ENCODE data around the gene ABCA1. TPM values are rescaled to one million over a fixed set of nuclear protein-coding genes. Genes with fewer than 3 reads are reported as not detected.
A peak's percentile ranks its signal among the peaks of the same experiment; 100 is the strongest.

Gene ABCA1
- total RNA-seq, 6 donors from 2014 or later = 27.6 to 194 (median 47.0) TPM

DNA sequence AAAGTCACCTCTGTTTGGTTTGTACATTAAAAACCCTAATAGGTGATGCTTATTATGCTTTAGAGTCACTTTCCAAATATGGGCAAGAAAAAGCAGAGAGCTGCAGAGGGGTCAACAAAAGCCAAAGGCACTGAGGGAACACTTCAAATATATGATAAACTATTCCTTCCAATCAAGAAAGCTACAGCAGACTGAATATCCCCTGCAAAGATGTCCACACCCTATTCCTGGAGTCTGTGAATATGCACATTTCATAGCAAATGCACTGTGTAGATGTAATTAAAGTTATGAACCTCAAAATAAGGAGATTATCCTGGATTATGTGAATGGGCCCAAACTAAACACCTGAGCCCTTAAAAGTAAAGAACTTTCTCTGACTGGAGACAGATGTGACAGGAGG is 74.3 kb downstream of the ABCA1 start:
- no peak overlapping the region for H3K4me3 ChIP-seq
- H3K9me3 ChIP-seq = no peaks in the 10 kb centered on the region
- no peak for DNase-seq
- H3K36me3 ChIP-seq = peaks cover 0 to 18% (median 4%) of the 10 kb centered on the region in 4 donors
- peak overlapping the region in 1 of 4 donors; percentile 6 for H3K27ac ChIP-seq
- TF ChIP-seq, protein P1, sequence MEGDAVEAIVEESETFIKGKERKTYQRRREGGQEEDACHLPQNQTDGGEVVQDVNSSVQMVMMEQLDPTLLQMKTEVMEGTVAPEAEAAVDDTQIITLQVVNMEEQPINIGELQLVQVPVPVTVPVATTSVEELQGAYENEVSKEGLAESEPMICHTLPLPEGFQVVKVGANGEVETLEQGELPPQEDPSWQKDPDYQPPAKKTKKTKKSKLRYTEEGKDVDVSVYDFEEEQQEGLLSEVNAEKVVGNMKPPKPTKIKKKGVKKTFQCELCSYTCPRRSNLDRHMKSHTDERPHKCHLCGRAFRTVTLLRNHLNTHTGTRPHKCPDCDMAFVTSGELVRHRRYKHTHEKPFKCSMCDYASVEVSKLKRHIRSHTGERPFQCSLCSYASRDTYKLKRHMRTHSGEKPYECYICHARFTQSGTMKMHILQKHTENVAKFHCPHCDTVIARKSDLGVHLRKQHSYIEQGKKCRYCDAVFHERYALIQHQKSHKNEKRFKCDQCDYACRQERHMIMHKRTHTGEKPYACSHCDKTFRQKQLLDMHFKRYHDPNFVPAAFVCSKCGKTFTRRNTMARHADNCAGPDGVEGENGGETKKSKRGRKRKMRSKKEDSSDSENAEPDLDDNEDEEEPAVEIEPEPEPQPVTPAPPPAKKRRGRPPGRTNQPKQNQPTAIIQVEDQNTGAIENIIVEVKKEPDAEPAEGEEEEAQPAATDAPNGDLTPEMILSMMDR (IDR thresholded peaks at IDR 0.05) = no peak
- TF ChIP-seq EP300 (IDR thresholded peaks at IDR 0.05) (no peak), POLR2A (IDR thresholded peaks at IDR 0.05) (no peak), POLR2AphosphoS5 (IDR thresholded peaks at IDR 0.05) (no peak)
- no peak for ATAC-seq (ENCODE audit: low FRiP score in 2 of 2)
- H3K4me1 ChIP-seq = peaks cover 12 to 29% (median 14%) of the 10 kb centered on the region in 4 donors
- no peaks in the 10 kb centered on the region for H3K27me3 ChIP-seq

DNA sequence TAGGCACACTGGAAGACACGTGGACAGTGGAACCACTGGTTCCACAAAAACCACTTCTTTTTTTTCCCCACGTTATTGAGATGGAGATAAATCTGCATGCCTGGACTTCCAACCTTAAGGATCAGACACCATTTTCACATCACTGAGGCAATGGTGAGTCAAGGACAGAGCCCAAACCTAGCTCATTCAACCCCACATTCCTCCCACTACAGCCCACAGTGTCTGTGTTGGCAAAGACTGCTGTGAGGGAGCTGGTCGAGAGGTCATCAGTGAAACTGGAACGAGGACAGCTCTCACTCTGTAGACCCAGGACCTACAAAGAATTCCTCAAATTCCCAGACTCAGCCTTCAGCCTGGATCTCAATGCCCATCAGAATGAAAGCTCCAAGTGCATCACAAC is 74.8 kb downstream of the ABCA1 start:
- DNase-seq = no peak
- Histone ChIP-seq H3K27me3 (no peaks in the 10 kb centered on the region), H3K4me1 (peaks cover 12 to 25% (median 13%) of the 10 kb centered on the region in 4 donors), H3K9me3 (no peaks in the 10 kb centered on the region), H3K27ac (no peak overlapping the region), H3K4me3 (no peak overlapping the region), H3K36me3 (peaks cover 0 to 14% (median 3%) of the 10 kb centered on the region in 4 donors)
- WGBS, 2 donors = 69 to 80% methylated on average over 3 to 4 of the region's 4 CpGs
- ATAC-seq (ENCODE audit: low FRiP score in 2 of 2) = no peak
- TF ChIP-seq EP300 (IDR thresholded peaks at IDR 0.05) (no peak), POLR2A (IDR thresholded peaks at IDR 0.05) (no peak), POLR2AphosphoS5 (IDR thresholded peaks at IDR 0.05) (no peak)
- TF ChIP-seq, protein P1 (IDR thresholded peaks at IDR 0.05) = no peak

DNA sequence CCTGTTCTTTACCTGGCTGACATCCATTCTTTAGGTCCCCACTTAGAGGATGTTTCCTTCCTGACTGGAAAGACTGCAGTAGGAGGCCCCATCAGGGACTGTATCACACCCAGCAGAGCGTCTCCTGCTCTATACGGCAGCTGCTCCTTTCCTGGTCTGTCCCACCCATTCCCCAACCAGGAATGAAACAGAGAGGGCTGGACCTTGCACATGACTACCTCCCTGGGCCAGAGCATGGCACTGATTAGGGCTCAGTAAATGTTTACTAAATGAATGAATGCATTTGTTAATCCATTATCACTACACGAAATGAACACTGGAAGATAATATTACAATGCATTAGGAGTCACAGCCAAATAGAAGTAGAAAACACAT is 76.4 kb downstream of the ABCA1 start:
- no peak for DNase-seq
- Histone ChIP-seq H3K4me3 (no peak overlapping the region), H3K27me3 (no peaks in the 10 kb centered on the region), H3K4me1 (peaks cover 5 to 14% (median 13%) of the 10 kb centered on the region in 4 donors), H3K27ac (no peak overlapping the region), H3K9me3 (no peaks in the 10 kb centered on the region), H3K36me3 (peaks cover 0 to 7% (median 0%) of the 10 kb centered on the region in 4 donors)
- 78 to 82% methylated on average over 3 of the region's 3 CpGs for WGBS, 2 donors
- no peak for ATAC-seq (ENCODE audit: low FRiP score in 2 of 2)
- TF ChIP-seq POLR2A (IDR thresholded peaks at IDR 0.05) (no peak), POLR2AphosphoS5 (IDR thresholded peaks at IDR 0.05) (no peak)
- TF ChIP-seq, protein P1 (IDR thresholded peaks at IDR 0.05) = no peak

DNA sequence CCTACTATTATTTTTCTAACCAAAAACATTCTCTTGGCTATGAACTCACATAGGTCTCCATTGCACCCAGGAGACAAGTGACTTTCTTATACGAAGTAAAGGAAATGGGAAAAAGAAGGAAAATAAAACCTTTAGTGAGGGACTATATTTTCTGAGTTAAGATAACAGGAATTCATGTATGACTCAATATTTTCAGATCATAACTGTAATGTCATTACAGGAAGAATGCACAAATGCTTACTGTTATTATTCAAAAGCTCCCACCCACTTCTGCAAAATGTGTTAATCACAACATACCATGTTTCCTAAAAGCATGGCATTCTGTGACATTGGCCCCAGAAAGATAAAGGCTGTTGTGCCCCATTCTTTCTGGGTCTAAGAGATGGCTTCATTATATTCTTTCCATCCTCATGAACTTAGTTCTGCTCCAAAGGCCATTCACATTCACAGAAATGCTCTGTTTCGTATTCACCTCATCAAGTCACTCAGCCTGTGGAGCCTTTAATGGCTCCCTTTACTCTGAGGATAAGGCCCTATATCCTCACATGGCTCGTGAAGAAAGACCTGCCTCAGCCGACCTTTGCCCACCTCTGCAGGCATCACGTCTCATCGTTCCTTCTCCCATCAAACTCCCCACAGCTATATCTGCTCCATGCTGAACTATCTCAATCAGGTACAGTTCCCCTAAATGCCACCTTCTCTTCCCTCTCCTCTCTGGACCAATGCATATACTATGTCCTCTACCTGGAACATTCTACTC is 77.0 kb downstream of the ABCA1 start:
- DNase-seq (no peak), ATAC-seq (ENCODE audit: low FRiP score in 2 of 2) (peak in 1 of 2 donors; percentile 52)
- Histone ChIP-seq H3K9me3 (no peaks in the 10 kb centered on the region), H3K27me3 (no peaks in the 10 kb centered on the region), H3K4me1 (peaks cover 0 to 8% (median 7%) of the 10 kb centered on the region in 4 donors), H3K4me3 (no peak overlapping the region), H3K36me3 (peaks cover 0 to 6% (median 0%) of the 10 kb centered on the region in 4 donors), H3K27ac (no peak overlapping the region)
- TF ChIP-seq EP300 (IDR thresholded peaks at IDR 0.05) (no peak), POLR2AphosphoS5 (IDR thresholded peaks at IDR 0.05) (no peak), POLR2A (IDR thresholded peaks at IDR 0.05) (no peak)
- TF ChIP-seq, protein P1 (IDR thresholded peaks at IDR 0.05) = no peak
- WGBS, 2 donors = 90 to 95% methylated on average over 6 of the region's 6 CpGs

DNA sequence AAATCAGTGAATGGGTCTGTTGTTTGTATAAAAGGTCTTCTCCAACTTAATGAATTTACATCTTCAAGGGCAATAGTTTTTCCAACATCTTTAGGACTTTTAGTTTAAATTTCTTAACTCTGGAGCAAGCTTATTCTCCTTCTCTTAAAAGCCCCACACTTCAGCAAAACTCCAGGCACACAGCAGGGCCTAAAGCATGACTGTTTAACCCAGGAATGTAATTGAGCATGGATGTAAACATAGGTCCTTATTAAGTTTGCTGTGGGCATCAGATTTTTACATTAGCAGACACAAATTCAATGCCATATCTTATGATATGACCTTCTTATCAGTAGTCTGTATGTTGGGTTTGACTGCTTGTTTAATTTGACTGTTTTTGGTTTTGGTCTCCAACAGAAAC is 78.9 kb downstream of the ABCA1 start:
- H3K9me3 ChIP-seq = no peaks in the 10 kb centered on the region
- H3K27ac ChIP-seq = no peak overlapping the region
- no peak overlapping the region for H3K4me3 ChIP-seq
- no peaks in the 10 kb centered on the region for H3K27me3 ChIP-seq
- TF ChIP-seq, protein P1 (IDR thresholded peaks at IDR 0.05) = no peak
- no peak for TF ChIP-seq EP300 (IDR thresholded peaks at IDR 0.05)
- TF ChIP-seq POLR2A (IDR thresholded peaks at IDR 0.05) = no peak
- no peak for TF ChIP-seq POLR2AphosphoS5 (IDR thresholded peaks at IDR 0.05)
- no peak for ATAC-seq (ENCODE audit: low FRiP score in 2 of 2)
- DNase-seq = no peak
- peaks cover 0 to 7% (median 2%) of the 10 kb centered on the region in 4 donors for H3K4me1 ChIP-seq
- H3K36me3 ChIP-seq = peaks cover 0 to 19% (median 8%) of the 10 kb centered on the region in 4 donors

Measured in upper lobe of left lung (tissue), 6 donors.